Measurements from ENCODE around the gene GOLGA3. TPM values are rescaled to one million over a fixed set of nuclear protein-coding genes. Genes with fewer than 3 reads are reported as not detected.

Gene GOLGA3
- total RNA-seq, 2 donors from 2014 or later, result 38.2 to 43.5 TPM

DNA sequence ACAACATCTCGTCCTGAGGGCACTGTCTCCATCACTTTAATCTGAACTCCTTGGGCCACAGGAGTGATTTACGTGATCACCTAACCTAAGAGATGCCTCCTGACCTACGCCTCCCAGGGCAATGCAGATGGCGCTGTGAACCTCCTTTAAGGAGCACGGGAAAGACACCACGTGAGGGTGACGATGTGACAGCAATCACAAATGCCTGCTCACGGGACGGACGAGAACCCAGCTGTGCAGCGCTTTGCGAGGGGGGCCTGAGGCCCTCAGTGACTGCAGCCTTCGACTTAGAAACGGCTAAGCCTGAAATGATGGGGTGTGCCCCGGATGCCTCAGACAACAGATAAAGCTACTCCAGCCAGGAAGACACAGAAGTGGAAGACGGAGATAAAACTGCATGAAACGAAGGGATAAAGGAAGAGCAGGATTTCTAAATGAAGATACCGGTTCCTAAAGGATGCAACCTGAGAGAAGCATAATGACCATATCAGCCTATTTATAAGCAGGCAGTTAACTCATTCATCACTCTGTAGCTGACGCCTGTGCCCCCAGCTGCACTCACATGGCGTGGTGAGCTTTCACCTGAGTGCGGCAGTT lies 13.9 kb upstream of the GOLGA3 start:
- no peaks in the 10 kb centered on the region for H3K27me3 Mint-ChIP-seq (ENCODE audit: insufficient read depth)
- H3K27ac Mint-ChIP-seq, result no peak overlapping the region
- H3K27me3 ChIP-seq (ENCODE audit: control insufficient read depth, insufficient read depth, low read length, poor library complexity, severe bottlenecking), result no peaks in the 10 kb centered on the region
- H3K4me3 Mint-ChIP-seq, result no peak overlapping the region
- no peaks in the 10 kb centered on the region for H3K4me1 ChIP-seq (ENCODE audit: control insufficient read depth, insufficient read depth, low read length)
- H3K4me1 Mint-ChIP-seq, result peaks cover 1% of the 10 kb centered on the region
- no peak for DNase-seq
- peaks cover 71% of the 10 kb centered on the region for H3K36me3 Mint-ChIP-seq (ENCODE audit: low read depth)
- WGBS, 2 experiments (ENCODE audit: insufficient coverage in 1 of 2, insufficient read length in 1 of 2), result 92 to 95% methylated on average over 19 to 21 of the region's 21 CpGs
- H3K9me3 Mint-ChIP-seq, result peaks cover 1% of the 10 kb centered on the region
- no peaks in the 10 kb centered on the region for H3K9me3 ChIP-seq (ENCODE audit: control insufficient read depth, low read length)
- H3K36me3 ChIP-seq (ENCODE audit: control insufficient read depth, insufficient read depth, low read length), result peaks cover 64% of the 10 kb centered on the region
- H3K4me3 ChIP-seq (ENCODE audit: low read length), result no peak overlapping the region
- H3K9ac ChIP-seq (ENCODE audit: extremely low read depth, low read length, poor library complexity, severe bottlenecking), result no peak overlapping the region
- no peak overlapping the region for H3K27ac ChIP-seq (ENCODE audit: low read depth, low read length)
- TF ChIP-seq, protein P1, sequence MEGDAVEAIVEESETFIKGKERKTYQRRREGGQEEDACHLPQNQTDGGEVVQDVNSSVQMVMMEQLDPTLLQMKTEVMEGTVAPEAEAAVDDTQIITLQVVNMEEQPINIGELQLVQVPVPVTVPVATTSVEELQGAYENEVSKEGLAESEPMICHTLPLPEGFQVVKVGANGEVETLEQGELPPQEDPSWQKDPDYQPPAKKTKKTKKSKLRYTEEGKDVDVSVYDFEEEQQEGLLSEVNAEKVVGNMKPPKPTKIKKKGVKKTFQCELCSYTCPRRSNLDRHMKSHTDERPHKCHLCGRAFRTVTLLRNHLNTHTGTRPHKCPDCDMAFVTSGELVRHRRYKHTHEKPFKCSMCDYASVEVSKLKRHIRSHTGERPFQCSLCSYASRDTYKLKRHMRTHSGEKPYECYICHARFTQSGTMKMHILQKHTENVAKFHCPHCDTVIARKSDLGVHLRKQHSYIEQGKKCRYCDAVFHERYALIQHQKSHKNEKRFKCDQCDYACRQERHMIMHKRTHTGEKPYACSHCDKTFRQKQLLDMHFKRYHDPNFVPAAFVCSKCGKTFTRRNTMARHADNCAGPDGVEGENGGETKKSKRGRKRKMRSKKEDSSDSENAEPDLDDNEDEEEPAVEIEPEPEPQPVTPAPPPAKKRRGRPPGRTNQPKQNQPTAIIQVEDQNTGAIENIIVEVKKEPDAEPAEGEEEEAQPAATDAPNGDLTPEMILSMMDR (conservative IDR thresholded peaks at IDR 0.05), result no peak

DNA sequence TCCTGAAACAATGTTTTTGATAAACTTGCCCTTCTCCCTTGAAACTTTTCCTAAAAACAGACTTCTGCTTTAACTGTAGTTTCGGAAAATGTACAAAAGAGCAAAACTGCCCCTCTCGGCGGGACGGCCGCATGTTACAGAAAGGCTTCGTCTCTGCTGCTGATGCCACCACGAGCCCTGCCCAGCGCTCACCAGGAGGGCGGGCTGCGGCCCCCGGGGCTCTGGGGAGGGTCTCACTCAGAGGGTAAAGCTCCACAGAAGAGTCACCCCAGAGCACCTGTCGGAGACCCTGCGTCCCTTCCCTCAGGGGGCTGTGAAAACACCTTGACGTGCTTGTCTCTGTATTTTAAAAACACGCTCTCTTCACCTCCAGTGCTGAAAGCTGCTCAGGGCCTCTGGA lies 12.5 kb upstream of the GOLGA3 start:
- no peaks in the 10 kb centered on the region for H3K27me3 Mint-ChIP-seq (ENCODE audit: insufficient read depth)
- Histone ChIP-seq H3K4me1 (ENCODE audit: control insufficient read depth, insufficient read depth, low read length) (no peaks in the 10 kb centered on the region), H3K4me3 (ENCODE audit: low read length) (no peak overlapping the region), H3K27ac (ENCODE audit: low read depth, low read length) (no peak overlapping the region), H3K36me3 (ENCODE audit: control insufficient read depth, insufficient read depth, low read length) (peaks cover 53% of the 10 kb centered on the region), H3K27me3 (ENCODE audit: control insufficient read depth, insufficient read depth, low read length, poor library complexity, severe bottlenecking) (no peaks in the 10 kb centered on the region), H3K9me3 (ENCODE audit: control insufficient read depth, low read length) (no peaks in the 10 kb centered on the region), H3K9ac (ENCODE audit: extremely low read depth, low read length, poor library complexity, severe bottlenecking) (no peak overlapping the region)
- peaks cover 62% of the 10 kb centered on the region for H3K36me3 Mint-ChIP-seq (ENCODE audit: low read depth)
- no peak for DNase-seq
- no peak overlapping the region for H3K4me3 Mint-ChIP-seq
- H3K27ac Mint-ChIP-seq, result no peak overlapping the region
- TF ChIP-seq, protein P1 (conservative IDR thresholded peaks at IDR 0.05), result no peak
- H3K4me1 Mint-ChIP-seq, result no peaks in the 10 kb centered on the region
- WGBS, 2 experiments (ENCODE audit: insufficient coverage in 1 of 2, insufficient read length in 1 of 2), result 91 to 93% methylated on average over 13 to 15 of the region's 15 CpGs
- H3K9me3 Mint-ChIP-seq, result peaks cover 1% of the 10 kb centered on the region

DNA sequence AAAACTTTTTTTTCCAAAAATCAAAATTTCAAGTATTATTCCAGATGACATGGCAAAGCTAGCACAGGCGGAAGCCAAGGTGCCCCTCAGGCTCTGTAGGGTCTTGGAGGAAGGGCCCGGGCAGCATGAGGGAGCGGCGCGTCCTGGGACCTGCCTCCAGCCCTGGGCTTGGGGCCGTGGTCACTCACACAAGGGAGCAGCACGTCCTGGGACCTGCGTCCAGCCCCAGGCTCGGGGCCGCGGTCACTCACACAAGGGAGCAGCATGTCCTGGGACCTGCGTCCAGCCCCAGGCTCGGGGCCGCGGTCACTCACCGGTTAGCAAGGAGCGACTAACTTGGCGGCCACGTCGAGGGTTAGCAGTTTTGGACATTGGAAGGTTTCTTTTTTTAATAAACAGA lies 11.9 kb upstream of the GOLGA3 start:
- Histone ChIP-seq H3K27ac (ENCODE audit: low read depth, low read length) (no peak overlapping the region), H3K9me3 (ENCODE audit: control insufficient read depth, low read length) (no peaks in the 10 kb centered on the region), H3K9ac (ENCODE audit: extremely low read depth, low read length, poor library complexity, severe bottlenecking) (no peak overlapping the region), H3K27me3 (ENCODE audit: control insufficient read depth, insufficient read depth, low read length, poor library complexity, severe bottlenecking) (no peaks in the 10 kb centered on the region), H3K4me1 (ENCODE audit: control insufficient read depth, insufficient read depth, low read length) (no peaks in the 10 kb centered on the region), H3K4me3 (ENCODE audit: low read length) (no peak overlapping the region), H3K36me3 (ENCODE audit: control insufficient read depth, insufficient read depth, low read length) (peaks cover 47% of the 10 kb centered on the region)
- no peaks in the 10 kb centered on the region for H3K27me3 Mint-ChIP-seq (ENCODE audit: insufficient read depth)
- no peak overlapping the region for H3K4me3 Mint-ChIP-seq
- peak; percentile 46 for DNase-seq
- TF ChIP-seq, protein P1 (conservative IDR thresholded peaks at IDR 0.05), result no peak
- peaks cover 1% of the 10 kb centered on the region for H3K9me3 Mint-ChIP-seq
- 89% methylated on average over 13 to 20 of the region's 20 CpGs for WGBS, 2 experiments (ENCODE audit: insufficient coverage in 1 of 2, insufficient read length in 1 of 2)
- peaks cover 57% of the 10 kb centered on the region for H3K36me3 Mint-ChIP-seq (ENCODE audit: low read depth)
- H3K27ac Mint-ChIP-seq, result no peak overlapping the region
- H3K4me1 Mint-ChIP-seq, result no peaks in the 10 kb centered on the region
